Measurements from ENCODE around the gene RPRML.

RPRML gene

DNA sequence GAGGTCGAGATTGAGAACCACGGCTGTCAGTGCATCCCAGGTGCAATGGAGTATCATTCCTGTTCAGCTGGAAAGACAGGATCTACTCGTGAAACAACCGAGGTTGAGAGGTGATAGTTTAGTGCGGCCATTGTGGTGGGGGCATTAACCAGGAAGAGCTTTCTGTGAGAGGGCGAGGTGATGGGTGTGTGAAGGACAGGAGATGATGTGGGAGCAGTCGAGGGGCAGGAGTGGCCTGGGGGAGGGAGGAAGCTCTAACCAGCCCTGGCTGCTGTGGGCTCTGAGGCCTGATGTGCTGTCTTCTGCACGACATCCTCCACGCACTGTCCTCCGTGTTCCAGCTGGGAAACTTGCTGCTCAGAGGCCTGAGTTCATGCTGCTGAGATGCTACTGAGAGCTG lies 34.1 kb downstream of the RPRML start:
- no peak for DNase-seq (ENCODE audit: low read depth)

DNA sequence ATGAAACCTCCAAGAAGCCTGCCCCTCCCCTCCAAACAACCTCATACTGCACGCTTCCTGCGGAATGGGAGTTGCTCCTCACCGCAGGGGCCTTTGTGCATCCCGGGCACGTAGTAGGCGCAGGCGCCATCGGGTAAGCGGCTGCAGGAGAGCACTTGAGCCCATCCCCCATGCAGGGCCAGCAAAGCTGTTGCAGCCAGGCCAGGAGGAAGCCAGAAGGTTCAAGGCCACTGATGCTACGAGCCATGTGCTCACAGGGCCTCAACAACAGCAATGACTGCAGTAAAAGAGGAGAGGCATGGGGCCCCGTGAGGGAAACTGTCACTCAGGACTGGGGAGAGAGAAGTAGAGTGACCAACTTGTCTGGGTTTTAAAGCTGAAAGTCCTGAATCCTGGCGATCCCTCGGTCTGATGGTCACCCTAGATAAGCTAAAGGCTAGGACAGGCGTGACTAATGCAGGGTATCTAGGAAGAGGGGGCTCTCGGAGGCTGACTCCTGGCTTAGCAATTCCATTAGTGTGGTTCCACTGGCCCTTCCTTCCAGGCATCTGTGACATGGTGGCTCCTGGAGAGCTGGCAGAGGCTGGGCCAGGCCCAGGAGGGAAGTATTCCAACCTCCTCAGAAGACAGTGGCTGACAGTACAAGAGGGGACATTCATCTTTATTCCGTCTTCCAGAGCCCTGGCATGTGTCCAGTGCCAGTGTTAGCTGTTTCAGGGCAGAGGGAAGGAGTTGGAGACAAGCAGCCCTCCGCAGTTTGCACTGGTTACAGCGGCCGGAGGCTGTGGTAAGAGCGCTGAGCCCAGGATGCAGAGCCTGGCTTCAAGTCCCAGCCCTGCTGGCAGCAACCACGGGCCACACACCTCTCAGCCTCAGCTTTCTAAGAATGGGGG lies 35.3 kb downstream of the RPRML start:
- no peak for DNase-seq (ENCODE audit: low read depth)

DNA sequence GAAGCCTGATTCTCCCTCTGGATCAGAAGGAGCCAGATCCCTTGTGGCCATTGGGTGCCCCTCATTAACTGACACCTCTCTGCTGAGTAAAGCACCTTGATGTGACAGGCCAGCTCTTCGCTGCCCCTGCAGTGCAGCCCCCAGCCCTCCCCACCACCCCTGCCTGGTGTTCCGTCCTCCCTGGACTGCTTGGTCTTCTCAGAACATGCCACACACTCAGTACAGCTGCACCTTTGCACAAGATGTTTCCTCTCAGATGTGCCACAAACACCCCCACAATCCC lies 35.9 kb downstream of the RPRML start:
- no peak for DNase-seq (ENCODE audit: low read depth)

DNA sequence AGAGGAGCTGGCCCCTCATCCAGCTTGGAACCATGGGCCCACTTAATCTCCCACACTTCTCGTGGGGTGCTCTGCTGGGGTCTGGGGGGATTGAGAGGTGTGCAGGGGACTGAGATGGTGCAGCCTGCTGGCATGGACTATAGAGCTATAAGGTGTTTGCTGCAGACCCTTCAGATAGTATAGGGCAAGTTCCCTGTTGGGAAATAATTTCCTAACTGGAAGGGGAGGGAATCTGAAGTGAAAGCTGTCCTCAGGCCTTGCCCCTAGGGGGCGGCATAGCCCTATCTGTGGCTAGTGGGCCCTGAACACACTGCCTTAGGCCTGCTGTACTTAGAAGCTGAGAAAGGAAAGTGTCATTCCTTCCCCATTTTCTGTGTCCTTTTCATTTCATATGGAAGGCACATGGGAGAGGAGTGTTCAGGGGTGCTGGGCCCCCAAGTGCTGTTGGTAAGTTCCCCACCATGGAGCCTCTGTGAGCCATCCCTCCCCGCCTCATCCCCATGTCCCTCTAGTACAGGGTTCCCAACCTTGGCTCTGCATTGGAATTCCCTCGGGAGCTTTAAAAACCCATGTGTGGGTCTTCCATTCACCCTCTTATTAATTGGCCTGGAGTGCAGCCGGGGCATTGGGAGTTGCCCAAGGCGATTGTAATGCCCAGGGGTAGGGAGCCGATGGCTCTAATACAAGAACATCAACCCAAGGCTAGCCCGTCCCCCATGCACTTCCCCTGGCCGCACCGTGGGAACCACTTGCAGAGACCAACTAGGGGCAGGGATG lies 36.4 kb downstream of the RPRML start:
- DNase-seq (ENCODE audit: low read depth), result peak; percentile 5

DNA sequence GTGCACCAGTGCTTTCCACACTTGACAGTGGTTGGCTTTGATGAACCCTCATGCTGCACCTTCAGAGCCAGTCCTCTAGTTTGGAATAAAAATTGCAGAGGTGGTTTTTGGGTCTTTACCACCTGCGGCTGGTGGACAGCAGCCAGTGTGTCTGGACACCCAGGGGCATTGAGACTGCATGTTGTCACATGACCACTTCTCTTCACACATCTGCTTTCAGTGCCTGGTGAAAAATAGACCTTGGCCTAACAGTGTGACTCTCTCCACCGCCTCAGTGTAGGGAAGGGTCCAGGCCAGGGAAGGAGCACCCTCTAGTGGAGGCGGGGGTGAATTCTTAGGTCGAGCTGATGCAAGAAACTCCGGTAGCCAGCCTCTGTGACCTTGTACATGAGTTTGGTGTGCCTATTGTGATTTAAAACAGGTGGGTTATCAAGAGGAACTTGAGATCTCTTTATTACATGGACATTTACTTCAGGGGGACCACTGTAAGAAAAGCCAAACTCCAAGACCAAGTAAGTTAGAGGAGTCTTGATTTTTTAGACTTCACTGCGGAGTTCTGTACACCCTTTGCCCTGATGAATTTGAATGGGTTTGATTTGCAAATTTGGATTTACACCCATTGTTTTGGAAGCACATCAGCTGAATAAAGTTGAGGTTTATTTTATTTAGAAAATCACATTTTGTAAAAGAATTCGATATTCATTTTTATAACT lies 38.2 kb downstream of the RPRML start:
- peak; percentile 54 for DNase-seq (ENCODE audit: low read depth)

DNA sequence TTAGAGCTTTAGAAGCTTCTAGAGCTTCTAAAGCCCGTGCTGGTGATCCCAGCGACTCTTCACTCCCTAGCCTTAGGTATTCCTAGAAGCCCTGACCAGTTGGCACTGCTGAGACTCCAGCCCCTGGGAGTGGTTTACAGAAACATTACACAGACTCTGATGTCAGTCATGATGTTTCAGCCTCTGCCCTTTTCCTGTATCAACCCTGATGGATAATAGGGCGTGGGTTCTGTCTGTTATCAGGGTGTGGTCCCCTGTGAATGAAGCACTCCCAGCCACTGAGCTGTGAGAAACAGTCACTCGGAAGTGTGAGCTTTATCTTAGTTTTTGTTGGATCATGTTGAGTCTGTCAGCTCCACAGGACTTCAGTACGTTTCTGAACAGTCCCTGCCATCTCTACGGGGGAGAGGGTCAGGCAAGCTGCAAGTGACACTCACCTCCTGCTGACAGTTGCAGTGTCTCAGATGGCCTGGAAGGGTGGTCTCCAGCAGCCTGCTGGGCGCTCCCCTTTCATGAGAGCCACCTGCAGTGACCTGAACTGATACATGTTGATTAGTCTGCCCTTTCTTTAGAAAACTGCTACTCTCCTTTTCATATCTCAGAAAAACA lies 43.3 kb downstream of the RPRML start:
- no peak for DNase-seq (ENCODE audit: low read depth)

DNA sequence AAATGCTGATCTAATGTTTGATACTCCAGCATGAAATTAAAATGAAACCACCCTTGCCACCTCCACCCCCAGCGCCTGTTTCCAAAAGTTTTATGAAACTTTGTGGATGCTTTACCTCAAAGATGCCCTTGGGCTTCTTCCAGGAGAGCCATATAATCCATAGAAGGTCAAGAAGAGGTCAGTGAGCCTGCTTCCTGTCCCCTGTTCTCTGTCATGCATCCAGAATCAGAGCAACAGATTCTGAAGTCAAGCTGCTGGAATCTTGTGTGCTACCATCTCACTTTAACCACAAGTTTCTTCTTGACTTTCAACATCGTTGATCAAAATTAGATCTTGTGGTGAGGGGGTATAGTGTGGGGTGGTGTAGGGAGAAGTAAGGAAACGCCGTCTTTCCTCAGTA lies 47.5 kb downstream of the RPRML start:
- DNase-seq (ENCODE audit: low read depth), result no peak

DNA sequence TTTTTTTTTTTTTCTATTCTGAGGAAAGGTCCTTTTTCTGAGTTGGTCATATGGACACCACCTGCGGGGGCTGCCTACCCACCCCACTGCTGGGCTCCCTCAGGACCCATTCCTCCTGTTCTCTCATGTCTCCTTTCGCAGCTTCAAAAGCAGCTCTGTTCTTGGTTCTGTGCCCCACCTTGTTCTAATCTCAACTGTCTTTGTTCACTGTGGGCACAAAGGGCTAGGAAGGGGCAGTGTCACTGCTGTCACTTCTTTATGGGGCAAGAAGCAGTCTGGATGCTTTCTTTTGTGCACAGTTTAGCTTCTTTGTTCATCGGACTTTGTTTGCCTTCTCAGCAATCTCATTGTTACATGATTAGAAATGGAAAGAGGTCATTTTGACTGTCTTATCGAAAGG lies 49.0 kb downstream of the RPRML start:
- DNase-seq (ENCODE audit: low read depth), result no peak

DNA sequence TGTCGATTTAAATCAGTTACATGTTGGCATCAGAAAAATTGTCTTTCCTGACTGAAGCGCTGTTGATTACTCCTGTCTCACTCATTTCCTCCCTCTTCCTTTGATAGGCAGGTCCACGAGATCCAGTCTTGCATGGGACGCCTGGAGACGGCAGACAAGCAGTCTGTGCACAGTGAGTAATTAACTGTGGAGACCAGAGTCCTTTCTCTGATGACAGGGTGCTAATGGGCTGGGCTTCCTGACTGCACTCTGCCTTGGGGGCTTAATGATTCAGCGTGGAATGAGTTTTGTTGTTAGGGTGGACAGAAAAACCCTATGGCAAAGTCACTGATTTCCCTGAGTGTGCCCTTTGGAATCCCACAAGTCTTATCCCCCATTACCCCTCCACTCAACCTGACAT lies 49.6 kb downstream of the RPRML start:
- no peak for DNase-seq (ENCODE audit: low read depth)

DNA sequence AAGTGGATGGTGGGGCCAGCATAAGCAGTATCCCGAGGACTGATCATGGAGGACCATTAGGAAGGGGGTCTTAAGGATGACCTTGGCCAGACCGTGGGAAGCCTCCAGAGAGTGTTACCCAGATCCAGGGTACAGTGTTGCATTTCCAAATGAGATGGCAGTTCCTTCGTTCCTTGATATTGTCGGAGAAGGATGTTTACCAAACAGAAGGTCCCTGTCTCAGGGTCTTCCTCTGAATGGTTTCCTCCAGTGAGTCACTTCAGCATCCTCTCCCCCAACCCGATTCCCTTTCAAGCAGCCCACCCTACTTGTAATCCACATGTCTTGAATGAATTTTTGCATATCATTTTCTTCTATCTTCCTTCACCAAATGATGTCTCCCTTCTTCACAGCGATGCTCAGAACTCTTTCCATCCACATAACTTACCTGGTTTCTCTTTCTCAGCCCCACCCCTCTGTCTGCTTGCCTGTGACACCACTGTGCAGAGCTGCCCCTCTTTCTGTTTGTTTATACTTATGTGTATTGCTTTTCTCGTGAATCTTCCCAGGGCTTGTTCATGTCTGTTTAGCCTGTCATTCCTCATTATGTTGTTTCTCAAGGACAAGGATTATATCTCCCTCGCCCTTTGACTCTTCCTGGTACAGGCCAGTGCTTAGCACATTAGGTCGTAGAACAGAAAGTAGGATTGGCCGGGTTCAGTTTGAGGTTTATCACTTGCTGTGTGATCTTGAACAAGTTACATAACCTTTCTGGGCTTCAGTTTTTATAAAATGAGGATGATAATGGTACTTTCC lies 50.4 kb downstream of the RPRML start:
- DNase-seq (ENCODE audit: low read depth), result no peak
